GM18511 (cell line): ENCODE results near the gene AHNAK2.
"Not testable (repeated sequence)": the region's sequence is repeated elsewhere in the genome, so short reads cannot be mapped to it uniquely, and the experiment has no call there.

Source experiments
- ATAC-seq: cut with Tn5 transposase; IDR thresholded peaks from one replicate; pipeline ENCODE4 v1.9.1; 2021; ENCODE audit warnings: mild to moderate bottlenecking, moderate library complexity; ENCODE audit not compliant: unreplicated experiment

The AHNAK2 gene

GRCh38 chr14:104904650-104905578 is 73.3 kb downstream of the AHNAK2 start:
- not testable (repeated sequence) for ATAC-seq

- no peak for ATAC-seq
Observed at GRCh38 chr14:104903990-104904389, 74.2 kb downstream of the AHNAK2 start.

- ATAC-seq = no peak
Observed at GRCh38 chr14:104900639-104901512, 77.3 kb downstream of the AHNAK2 start.

GRCh38 chr14:104899781-104900180 is 78.4 kb downstream of the AHNAK2 start:
- ATAC-seq = no peak

GRCh38 chr14:104898870-104899510 is 79.2 kb downstream of the AHNAK2 start:
- no peak for ATAC-seq

GRCh38 chr14:104898195-104898558 is 80.0 kb downstream of the AHNAK2 start:
- ATAC-seq = no peak

GRCh38 chr14:104897330-104898194 is 80.6 kb downstream of the AHNAK2 start:
- no peak for ATAC-seq

GRCh38 chr14:104895786-104896661 is 82.2 kb downstream of the AHNAK2 start:
- no peak for ATAC-seq

- no peak for ATAC-seq
Observed at GRCh38 chr14:104895207-104895785, 82.9 kb downstream of the AHNAK2 start.

GRCh38 chr14:104894331-104895206 is 83.6 kb downstream of the AHNAK2 start:
- no peak for ATAC-seq

GRCh38 chr14:104893435-104894207 is 84.6 kb downstream of the AHNAK2 start:
- no peak for ATAC-seq

GRCh38 chr14:104892531-104893434 is 85.4 kb downstream of the AHNAK2 start:
- no peak for ATAC-seq

GRCh38 chr14:104891664-104892530 is 86.3 kb downstream of the AHNAK2 start:
- no peak for ATAC-seq

- ATAC-seq = no peak
Observed at GRCh38 chr14:104891121-104891551, 87.0 kb downstream of the AHNAK2 start.

- ATAC-seq = not testable (repeated sequence)
Observed at GRCh38 chr14:104890292-104890691, 87.9 kb downstream of the AHNAK2 start.
